Fibroblast of upper back skin (primary cell): ENCODE measurements around the gene CXCL10.
A peak's percentile ranks its signal among the peaks of the same experiment; 100 is the strongest.

Experiments
- DNase-seq: peaks from one replicate; pipeline ENCODE4 v3.0.0-alpha.2; 2013

The CXCL10 gene

DNA sequence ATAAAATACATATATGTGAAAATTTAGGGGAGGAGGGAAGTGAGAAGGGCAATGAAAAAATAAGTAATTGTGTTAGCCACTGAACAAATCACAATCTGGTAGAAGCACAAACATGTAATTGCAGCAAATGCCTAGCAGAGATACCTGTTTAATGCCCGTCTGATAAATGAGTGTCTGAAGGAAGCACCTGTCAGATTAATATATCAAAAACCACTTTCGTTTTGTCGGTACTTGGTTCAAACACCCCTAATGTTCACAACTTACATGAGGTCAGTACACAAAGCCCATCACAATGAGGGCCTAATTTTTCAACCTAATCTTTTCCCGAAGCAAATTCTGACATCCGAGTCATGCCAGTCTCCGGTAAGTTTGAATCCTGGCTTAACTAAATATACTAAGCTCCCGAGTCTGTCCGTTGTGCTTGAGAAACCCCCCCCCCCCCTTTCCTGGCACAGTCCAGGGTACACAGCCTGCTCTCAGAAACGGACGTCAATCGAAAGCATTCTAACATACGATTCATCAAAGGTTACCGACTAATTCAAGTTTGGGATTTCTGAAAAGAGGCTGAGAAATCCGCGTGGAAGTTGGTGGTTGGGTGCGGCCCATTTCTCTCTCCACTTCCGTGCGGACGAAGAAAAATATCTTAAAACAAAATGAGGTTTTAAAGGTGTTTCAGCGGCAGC lies 33.3 kb downstream of the CXCL10 start:
- no peak for DNase-seq

DNA sequence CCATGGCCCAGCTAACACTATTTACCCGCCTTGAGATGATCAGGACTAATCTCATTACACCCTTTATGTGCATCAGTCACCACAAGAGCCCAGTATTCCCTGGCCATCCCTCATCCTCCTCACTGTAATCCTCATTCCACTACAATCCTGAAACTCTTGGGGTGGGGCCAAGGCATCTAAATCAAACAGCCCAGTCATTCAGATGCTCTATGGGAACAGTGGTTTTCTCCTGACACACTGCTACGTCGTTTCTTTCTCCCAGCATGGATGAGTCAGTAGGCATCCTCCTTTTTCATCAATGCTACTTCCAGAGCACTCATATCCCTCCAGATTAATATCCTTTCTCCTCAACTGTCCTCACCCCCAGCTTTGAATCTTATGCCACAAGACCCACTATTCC lies 38.2 kb downstream of the CXCL10 start:
- peak; percentile 93 for DNase-seq

DNA sequence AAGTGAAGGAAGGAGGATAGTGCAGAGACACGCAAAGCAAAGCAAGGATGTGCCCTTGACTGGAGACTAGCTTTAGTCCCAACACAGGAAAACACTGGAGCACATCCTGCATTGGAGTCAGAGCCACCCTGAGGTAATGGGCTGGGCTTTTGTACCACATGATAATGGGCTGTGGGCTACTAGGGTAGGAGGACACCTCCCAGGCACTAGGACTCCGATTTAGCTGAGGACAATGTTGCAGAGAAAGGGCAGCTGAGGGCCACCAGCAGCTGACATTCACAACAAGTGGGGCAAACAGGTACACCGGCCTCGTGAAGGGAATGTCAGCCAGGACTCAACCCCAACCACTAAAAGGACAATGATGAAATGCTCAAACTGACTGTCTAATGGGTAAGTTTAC lies 42.7 kb downstream of the CXCL10 start:
- DNase-seq: no peak

DNA sequence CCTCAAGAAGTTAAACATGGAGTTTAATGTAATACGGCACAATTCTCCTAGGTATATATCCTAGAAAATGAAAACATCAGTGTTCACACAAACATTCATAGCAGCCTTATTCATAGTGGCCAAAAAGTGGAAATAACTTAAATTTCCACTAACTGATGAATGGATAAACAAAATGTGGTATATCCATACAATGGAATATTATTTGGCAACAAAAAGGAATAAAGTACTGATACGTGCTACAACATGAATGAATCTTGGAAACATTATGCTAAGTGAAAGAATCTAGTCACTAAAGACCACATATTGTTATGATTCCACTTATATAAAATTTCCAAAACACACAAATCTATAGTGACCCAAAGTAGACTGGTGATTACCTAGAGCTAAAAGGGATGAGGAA lies 47.1 kb downstream of the CXCL10 start:
- DNase-seq: no peak

DNA sequence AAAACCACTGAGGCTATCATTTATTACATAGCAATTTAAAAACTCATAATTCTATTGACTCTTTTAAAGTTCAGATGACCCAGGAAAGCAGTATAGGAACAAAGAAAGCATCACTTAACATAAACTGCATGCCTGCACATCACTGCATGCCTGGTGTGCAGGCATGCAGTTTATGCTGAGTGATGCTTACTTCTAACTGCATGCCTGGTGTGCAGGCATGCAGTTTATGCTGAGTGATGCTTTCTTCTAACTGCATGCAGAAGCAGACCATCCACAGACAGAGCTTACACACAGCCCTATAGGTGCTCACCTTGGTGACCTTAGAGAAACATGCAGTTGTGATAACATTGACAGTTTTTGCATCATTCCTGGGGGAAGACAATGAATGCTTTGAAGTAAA lies 49.5 kb downstream of the CXCL10 start:
- DNase-seq: no peak
